GM18907 (cell line): Measurements from ENCODE around the gene JAM2.
"Not testable (repeated sequence)": the region's sequence is repeated elsewhere in the genome, so short reads cannot be mapped to it uniquely, and the experiment has no call there.

Experiments used
- ATAC-seq: cut with Tn5 transposase; IDR thresholded peaks from one replicate; pipeline ENCODE4 v1.9.1; 2021; ENCODE audit warnings: mild to moderate bottlenecking, moderate library complexity; ENCODE audit not compliant: unreplicated experiment

The JAM2 gene

DNA sequence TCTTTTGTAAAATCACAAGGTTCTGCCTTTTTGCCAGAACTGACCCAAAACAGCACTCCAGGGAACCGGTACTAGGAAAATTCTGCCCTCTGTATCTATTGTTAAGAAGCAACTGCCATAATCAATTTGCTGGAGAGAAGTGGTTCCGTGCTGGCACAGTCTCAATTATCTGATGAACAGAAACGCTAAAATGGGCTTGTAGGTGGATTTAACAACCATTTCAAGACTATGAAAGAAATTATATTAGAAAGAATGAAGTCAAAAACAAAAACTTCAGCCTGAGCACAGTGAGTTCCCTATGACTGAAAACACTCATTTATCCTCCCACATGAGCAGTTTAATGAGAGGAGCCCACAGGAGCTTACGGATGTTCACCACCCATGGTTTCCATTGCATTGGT is 4.4 kb downstream of the JAM2 start:
- ATAC-seq, result no peak

DNA sequence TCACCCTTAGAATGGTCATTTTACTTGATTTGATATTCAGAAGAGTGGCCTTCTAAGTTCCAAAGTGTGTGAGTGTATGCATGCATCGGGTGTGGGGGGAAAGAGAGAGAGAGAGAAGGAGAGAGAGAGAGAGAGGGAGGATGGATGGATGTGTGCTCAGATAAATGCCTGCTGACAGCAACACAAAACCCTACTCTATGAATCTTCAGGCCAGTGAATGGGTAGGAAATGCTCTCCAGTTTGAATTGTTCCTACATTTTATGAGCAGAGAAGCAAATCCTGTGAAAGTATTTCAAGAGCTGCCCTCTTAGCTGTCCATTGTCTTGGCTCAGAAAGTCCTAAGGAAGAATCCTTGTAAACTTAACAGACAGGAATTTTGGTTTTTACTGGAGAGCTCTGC is 7.4 kb downstream of the JAM2 start:
- ATAC-seq, result no peak

DNA sequence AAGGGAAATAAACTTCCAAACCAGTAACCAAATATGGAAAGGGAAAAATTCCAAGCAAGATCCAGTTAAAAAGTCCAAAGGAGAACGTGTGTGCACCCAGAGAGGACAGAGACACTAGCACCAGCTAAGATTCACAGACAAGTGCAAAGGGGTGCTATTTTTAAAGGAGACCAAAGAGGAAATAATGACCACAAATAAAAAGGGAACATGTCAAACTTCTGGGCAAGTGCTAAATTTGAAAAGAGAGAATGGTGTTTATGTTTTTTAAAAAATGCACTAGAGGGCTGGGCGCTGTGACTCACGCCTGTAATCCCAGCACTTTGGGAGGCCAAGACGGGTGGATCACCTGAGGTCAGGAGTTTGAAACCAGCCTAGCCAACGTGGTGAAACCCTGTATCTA is 8.6 kb downstream of the JAM2 start:
- no peak for ATAC-seq

DNA sequence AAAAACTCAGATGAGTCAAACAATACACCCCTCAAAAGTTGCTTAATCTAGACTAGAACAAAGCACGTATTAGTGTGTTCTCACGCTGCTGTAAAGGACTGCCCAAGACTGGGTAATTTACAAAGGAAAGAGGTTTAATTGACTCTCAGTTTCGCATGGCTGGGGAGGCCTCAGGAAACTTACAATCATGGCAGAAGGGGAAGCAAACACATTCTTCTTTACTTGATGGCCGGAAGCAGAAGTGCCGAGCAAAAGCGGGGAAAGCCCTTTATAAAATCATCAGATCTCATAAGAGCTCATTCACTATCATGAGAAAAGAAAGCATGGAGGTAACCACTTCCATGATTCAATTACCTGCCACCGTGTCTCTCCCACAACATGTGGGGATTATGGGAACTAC is 10.1 kb downstream of the JAM2 start:
- ATAC-seq, result no peak

DNA sequence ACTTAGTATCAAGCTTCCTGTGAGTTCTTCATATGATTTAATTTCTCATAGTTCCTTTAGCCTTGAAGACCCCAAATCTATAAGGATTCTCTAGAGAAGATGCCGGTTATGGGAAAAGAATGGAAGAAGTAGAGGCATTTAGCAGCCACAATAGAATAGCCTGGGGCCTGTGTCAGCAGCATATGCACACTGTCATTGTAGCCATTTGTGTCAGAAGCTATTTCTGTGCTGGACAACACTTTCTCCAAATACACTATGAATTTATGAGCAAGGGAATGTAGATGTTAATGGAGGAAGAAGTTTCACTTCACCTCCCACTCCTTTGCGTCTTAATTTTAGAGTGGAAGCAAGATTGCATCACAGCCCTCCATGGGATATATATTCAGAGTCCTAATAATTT is 17.4 kb downstream of the JAM2 start:
- no peak for ATAC-seq

DNA sequence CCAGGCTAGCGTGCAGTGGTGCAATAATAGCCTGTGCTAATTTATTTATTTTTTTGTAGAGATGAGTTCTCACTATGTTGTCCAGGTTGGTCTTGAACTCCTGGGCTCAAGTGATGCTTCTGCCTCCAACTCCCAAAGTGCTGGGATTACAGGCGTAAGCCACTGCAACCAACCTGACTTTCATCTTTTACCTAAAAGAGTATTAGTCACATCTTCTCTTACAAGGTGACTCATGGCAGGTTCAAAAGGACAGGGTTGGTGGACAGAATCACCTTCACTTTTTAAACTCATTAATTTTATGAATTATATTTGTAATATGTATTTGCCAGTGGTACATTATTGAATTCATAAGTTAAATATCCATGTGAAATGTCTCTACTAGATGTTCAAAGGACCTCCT is 18.1 kb downstream of the JAM2 start:
- ATAC-seq, result no peak

DNA sequence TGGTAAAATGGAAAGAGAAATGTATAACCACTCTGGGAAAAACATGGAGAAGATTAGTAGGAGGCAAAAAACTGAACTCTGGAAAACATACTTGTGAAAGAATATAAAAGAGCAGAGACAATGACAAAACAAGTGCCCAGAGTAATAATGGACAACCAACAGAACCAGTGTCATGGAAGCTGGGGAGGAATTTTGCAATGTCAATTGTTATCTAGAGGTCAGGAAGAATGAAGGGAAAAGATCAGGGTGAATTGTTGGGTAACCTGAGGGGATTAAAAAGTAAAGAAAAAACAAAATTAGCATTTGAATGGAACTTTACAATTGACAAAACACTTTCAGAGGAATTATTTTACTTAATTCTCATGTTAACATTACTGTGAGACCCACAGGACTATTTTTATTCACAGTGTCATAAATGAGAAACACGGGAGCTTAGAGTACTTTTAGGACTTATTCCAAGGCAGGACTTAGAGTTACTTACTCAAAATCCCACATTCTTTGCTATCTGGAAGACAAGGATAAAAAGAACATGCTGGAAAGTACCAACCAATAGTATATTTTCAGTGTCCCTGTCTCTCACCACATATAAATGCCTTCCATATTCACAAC is 19.5 kb downstream of the JAM2 start:
- no peak for ATAC-seq

DNA sequence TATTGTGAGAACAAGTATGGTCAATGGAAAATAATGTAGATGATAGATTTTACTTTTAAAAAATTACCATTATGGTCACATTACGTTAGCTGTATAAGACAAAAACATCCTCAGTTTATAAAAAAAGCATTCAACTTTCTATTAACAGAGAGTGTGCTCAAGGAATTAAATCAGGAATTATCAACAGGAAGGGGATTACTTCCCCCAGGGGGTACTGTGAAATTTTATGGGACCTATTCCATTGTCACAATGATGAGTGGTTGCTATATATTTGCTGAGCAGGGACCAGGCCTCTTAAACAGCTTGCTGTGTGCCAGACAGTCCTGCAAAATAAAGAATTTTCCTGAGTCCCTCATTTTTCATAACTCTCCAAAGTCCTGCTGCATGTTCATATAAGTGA is 21.2 kb downstream of the JAM2 start:
- ATAC-seq, result no peak

DNA sequence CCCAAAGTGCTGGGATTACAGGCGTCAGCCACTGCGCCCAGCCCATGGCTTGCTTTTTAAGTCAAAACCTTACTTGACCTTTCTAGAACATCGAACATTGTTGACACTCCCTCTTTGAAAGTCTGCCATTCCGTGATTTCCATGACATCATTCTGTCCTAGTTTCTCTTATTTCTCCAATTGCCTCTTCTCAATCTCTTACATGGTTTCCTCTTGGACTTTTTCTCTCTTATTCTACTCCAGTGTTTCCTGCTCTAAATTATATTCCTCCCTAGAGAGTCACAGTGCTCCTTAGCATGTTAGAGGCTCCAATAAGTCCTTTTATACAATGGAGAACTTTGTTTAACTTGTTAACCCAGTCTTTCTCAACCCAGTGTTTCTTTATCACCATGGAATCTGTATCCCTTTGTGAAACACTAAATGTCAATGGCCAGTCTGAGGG is 25.5 kb downstream of the JAM2 start:
- no peak for ATAC-seq

DNA sequence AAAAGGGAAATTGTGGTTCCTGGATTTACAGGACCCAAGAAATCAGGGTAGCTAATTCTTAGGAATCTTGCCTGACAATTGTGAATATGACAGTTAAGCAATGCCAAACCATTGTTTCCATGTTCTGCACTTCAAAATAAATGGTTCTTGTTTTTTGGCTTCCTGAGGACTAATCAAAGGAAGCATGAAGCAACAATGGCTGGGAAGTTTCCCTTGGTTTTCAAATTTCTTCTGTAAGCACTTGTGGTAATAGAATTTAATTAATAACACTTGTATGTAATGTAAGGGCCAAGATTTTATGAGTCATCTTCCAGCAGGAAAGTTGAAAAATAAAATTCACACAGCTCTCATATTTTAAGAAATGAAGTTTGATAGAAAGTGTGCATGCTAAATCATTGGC is 31.7 kb downstream of the JAM2 start:
- no peak for ATAC-seq

DNA sequence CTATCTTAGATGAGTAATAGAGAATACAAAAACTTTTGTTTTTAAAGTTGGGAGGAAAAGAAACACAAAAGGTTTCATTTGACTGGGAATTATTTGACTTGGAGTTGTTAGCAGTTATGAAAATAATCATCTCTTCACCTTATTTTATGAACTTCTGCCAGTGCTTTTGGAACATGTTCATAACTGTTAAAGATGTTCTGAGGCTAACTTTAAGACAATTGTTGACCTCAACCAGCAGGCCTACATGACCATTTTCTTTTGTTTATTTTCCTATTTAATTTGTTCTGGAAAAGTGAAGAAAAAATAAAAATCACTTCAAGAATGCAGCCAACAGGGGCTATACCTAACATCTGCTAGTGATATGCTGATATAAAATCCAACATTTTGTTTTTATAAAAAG is 37.4 kb downstream of the JAM2 start:
- ATAC-seq, result no peak

DNA sequence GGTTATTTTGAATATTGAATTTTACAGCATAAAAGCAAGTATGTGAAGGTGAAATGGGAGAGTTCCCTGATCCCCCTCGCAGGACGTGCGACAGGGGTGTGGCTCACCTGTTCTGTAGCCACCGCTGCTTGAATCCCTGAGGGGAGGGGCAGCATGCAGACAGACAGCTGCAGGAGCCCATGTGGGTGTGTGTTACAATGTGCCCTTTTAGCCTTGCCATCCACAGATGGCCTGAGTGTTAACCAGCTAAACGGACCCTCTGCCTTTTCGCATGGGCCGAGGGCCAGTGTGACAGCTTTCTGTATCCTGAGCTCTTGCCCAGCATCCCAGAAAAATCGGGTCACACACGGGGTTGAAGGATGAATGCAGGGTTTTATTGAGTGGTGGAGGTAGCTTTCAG is 43.3 kb downstream of the JAM2 start:
- no peak for ATAC-seq

DNA sequence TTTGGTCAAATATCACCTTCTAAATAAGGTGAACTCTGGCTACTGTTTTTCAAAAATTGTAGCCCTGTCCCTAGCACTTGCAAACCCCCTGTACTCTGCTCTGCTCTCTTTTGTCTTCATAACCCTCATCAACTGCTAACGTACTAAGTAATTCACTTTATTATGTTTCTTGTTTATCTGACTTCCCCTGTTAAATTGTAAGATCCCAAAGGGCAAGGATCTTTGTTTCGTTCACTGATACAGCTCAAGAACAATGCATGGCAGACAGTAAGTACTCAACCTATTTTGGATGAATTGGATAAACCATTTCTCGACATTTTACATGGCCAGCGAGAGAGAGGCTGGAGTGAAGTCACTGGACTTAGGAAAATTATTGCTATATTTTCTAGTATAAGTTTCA is 48.7 kb downstream of the JAM2 start:
- ATAC-seq, result no peak

DNA sequence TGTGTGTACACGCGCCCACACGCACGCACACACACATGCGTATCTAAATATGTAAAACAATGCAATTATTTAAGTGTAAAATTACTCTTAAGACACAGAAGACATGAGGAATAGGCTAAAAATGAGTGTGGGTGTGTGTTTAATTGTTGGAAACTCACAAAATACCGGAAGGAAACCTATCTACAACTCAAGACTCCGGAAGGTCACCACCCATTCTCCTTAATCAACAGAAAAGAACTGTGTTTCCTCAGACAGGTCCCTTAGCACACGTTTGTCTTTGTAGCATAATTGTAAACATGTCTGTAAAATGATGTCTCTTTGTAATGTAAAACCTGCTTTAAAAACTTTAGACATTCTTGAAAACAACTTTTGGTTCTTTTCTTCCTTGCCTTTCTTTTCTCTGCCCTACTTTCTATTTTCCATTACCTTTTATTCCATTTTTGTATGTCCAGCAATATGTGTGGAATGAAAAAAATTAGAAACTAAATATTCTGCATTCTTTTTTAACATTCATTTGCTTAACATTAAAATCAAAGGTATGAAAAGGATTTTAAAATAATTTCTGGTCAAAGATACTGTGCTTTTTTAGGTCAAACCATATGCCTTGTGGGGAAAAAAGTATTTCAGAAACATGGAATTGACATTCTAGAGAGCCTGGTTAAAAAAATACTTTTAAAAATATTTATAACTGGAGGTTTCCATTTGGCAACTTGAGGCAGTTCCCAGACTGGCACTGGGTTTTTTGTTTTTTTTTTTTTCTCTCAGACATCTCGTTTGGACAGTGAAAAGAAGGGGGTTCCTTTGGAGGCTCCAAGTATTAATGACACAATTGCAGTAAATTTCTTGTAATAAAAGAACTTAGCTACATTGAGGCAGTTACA is 49.5 kb downstream of the JAM2 start:
- ATAC-seq, result no peak

DNA sequence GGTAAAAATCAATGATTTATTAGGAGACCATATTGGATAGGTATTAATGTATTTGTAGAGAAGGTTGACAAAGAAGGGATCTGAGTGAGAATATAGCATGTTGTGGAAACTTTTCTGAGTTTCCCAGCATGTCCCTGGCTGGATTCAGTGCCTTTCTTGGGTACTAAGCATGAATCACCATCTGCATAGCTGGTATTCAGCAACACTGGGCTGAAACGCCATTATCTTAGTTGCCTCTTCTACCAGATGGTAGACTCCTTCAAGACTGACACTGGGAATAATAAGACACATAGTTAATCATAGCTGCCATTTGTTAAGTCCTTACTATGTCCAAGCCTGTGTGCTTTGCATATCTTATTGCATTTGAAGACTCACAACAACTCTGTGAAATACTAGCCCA is 50.2 kb downstream of the JAM2 start:
- ATAC-seq, result no peak

DNA sequence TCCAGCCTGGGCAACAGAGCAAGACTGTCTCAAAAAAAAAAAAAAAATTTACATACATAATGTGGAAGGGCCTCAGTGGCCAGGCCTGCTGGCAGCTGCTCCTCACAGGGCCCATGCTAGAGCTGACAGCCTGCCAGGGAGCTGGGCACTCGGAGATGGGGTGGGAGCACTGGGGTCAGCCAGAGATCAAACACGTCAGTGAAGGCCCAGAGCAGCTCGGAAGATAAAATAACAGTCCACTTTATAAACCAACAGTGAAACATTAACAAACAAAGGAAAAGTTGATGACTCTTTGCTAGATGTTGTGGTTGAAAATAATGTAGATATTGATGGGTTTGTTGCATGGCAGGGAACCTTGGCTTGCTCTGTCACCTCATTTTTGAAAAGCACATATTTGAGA is 52.9 kb downstream of the JAM2 start:
- ATAC-seq, result no peak

DNA sequence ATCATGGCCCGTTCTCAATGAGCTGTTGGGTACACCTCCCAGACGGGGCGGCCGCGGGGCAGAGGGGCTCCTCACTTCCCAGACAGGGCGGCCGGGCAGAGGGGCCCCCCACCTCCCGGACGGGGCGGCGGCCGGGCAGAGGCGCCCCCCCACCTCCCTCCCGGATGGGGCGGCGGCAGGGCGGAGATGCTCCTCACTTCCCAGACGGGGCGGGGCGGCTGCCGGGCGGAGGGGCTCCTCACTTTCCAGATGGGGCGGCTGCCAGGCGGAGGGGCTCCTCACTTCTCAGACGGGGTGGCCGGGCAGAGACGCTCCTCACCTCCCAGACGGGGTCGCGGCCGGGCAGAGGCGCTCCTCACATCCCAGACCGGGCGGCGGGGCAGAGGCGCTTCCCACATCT is 56.4 kb downstream of the JAM2 start:
- not testable (repeated sequence) for ATAC-seq

DNA sequence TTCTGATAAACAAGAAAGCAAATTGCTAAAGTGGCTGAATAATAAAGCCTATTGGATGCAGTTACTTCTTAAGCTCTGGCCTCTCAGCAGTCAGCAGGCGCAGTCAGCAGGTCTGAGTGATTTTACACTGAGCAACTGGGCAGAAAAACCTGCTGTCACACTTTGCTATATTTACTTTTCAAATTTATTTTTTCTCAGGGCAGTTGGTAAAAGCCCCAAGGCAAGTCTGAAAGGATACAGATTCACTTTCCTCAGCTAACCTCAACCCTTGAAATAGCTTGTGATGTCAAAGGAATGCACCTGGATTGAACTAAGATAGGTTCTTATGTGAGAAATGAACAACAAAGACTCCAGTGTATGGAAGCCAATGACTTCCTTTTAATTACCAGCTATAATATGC is 61.7 kb downstream of the JAM2 start:
- no peak for ATAC-seq

DNA sequence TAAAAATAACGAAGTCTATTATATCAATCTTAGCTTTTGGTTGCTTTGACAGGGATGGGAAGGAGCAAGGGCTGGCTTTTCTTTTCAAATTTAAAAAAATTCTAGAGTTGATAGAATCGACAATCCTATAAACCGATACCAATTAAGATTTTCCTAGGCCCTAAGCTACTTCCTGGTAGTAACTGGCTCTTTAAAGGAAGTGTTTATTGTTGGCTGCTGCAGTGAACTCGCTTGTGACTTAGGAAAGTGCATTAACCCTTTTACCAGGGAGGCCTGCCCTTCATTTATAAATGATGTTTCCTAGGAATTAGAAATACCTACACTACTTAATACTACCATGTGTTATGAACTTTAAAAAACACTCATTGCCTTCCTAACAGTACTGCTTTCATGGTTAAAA is 62.5 kb downstream of the JAM2 start:
- no peak for ATAC-seq

DNA sequence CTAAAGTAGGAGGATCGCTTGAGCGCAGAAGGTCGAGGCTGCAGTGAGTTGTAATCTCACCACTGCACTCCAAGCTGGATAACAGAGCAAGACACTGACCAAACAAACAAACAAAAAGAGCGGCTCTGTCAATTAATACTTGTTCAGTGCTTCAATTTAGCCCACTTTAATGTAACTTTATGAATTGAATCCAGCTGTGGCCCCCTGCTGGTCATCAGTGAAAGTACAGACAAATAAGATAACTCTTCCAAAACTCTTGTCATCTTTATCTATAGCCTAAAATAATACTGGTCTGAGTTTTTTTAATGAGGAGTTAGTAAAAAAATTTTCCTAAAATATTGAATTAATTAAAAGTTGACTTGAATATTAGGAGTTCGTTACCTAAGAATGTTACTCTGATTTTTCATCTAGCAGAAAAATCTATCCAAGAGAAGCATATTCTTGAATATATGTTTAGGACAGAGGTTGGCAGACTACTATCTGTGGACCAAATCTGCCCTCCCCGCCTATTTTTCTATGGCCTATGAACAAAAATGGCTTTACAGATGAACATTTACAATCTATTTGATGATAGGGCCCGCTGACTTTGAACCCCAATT is 69.5 kb downstream of the JAM2 start:
- ATAC-seq, result peak; percentile 52

DNA sequence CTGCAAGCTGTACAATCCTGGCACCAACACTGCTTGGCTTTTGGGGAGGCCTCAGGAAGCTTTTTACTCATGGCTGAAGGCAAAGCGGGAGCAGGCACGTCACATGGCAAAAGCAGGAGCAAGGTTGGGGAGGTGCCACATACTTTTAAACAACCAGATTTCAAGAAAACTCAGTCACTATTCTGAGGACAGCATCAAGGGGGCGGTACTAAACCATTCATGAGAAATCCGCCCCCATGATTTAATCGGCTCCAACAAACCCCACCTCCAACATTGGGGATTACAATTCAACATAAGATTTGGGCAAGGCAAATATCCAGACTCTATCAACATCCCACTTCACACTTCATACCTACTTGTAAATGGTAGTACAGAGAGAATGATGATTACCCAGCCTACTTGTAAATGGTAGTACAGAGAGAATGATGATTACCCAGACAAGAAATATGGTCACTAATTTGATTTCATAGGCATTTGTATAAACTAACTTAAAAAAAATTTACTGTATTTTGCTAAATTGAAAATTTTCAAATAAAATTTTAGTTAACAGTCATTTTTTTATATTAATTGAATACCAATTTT is 70.7 kb downstream of the JAM2 start:
- no peak for ATAC-seq

DNA sequence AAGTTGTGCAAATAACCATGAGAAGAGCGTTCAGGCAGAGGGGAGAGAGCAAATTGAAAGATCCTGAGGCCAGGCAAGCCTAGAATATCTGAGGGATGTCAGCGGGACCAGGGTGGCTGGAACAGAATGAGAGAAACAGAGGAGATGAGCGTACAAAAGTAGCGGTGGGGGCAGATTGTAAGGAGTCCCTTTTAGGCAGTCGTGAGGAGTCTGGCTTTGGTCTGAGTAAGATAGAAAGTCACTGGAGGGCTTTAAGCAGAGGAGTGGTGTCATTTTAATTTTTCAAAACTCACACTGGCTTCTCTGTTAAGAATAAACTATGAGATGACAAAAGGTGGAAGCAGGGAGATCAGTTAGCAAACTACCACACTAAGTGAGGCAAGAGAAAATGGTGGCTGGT is 71.5 kb downstream of the JAM2 start:
- ATAC-seq, result no peak
